PC-9 (cell line): Measurements from ENCODE around the gene NEK4. TPM values are rescaled to one million over a fixed set of nuclear protein-coding genes. Genes with fewer than 3 reads are reported as not detected.

Source experiments
- Bru-seq: library from RNA; stranded (reverse); fragments of 400-500 nt; gene quantifications from one replicate; lab custom pipeline; 2021; lab: Mats Ljungman, UMichigan
- BruChase-seq, 2 experiments: library from RNA; stranded (reverse); fragments of 400-500 nt; gene quantifications; one replicate each; lab custom pipeline; 2021; lab: Mats Ljungman, UMichigan
- BruUV-seq: library from RNA; stranded (reverse); fragments of 400-500 nt; replicated peaks from 2 replicates; lab custom pipeline; 2021; lab: Mats Ljungman, UMichigan
- CTCF ChIA-PET: fragments of 300-600 bp; sonication (Branson Sonifier 250); formaldehyde crosslinking; loops from one replicate; lab custom pipeline; 2022; ENCODE audit warnings: antibody characterized with exemption; lab: Charles Lee
- POLR2A ChIA-PET: fragments of 300-600 bp; sonication (Branson Sonifier 250); formaldehyde crosslinking; loops from one replicate; lab custom pipeline; 2022; ENCODE audit warnings: antibody characterized with exemption; ENCODE audit not compliant: unreplicated experiment; lab: Charles Lee
- DNase-seq, 2 experiments: peaks; one replicate each; pipeline versions ENCODE4 v3.0.0 to v3.0.0-alpha.2; 2015 to 2022; ENCODE audit warnings: mixed read lengths in 1 of 2
- H2AFZ ChIP-seq: fragments of 200-600 bp; sonication (generic); 2 replicates; pipeline ENCODE4 v1.8.1; 2017; ENCODE audit warnings: antibody characterized with exemption
- H3F3A ChIP-seq: fragments of 200-600 bp; sonication (generic); 2 replicates; pipeline ENCODE4 v1.8.1; 2017; ENCODE audit warnings: antibody characterized with exemption, mild to moderate bottlenecking, low read depth; ENCODE audit not compliant: insufficient read depth
- H3K27ac ChIP-seq: fragments of 200-600 bp; sonication (generic); 2 replicates; pipeline ENCODE4 v1.6.1; 2016; ENCODE audit warnings: mixed run types
- H3K27me3 ChIP-seq: fragments of 200-600 bp; sonication (generic); 2 replicates; pipeline ENCODE4 v1.6.1; 2016; ENCODE audit warnings: low read depth, mixed run types; ENCODE audit not compliant: insufficient read depth
- H3K36me3 ChIP-seq: fragments of 200-600 bp; sonication (generic); 2 replicates; pipeline ENCODE4 v1.6.1; 2016; ENCODE audit warnings: low read depth, mixed run types
- H3K4me1 ChIP-seq: fragments of 200-600 bp; sonication (generic); replicated peaks from 2 replicates; pipeline ENCODE4 v1.6.1; 2016; ENCODE audit warnings: mixed run types; ENCODE audit not compliant: insufficient read depth
- H3K4me2 ChIP-seq: fragments of 200-600 bp; sonication (generic); 2 replicates; pipeline ENCODE4 v1.6.1; 2017; ENCODE audit warnings: mixed run types
- H3K4me3 ChIP-seq: fragments of 200-600 bp; sonication (generic); 2 replicates; pipeline ENCODE4 v1.6.1; 2016; ENCODE audit warnings: mixed run types
- H3K79me2 ChIP-seq: fragments of 200-600 bp; sonication (generic); 2 replicates; pipeline ENCODE4 v1.6.1; 2017; ENCODE audit warnings: low read depth, mixed run types
- H3K9me2 ChIP-seq: fragments of 200-600 bp; sonication (generic); 2 replicates; pipeline ENCODE4 v1.8.1; 2017; ENCODE audit warnings: mild to moderate bottlenecking; ENCODE audit not compliant: insufficient read depth
- H3K9me3 ChIP-seq: fragments of 200-600 bp; sonication (generic); 2 replicates; pipeline ENCODE4 v1.8.1; 2016; ENCODE audit warnings: low read depth; ENCODE audit not compliant: insufficient read depth
- H4K20me1 ChIP-seq: fragments of 200-600 bp; sonication (generic); 2 replicates; pipeline ENCODE4 v1.8.1; 2017; ENCODE audit not compliant: insufficient read depth
- CTCF ChIP-seq: fragments of 200-600 bp; sonication (generic); conservative IDR thresholded peaks from 2 replicates; pipeline ENCODE4 v1.6.1; 2017; ENCODE audit warnings: mixed run types, antibody characterized with exemption, mild to moderate bottlenecking, moderate library complexity
- EZH2 ChIP-seq: fragments of 200-600 bp; sonication (generic); IDR thresholded peaks from 2 replicates; pipeline ENCODE4 v1.8.0; 2017; ENCODE audit warnings: antibody characterized with exemption, low read depth
- intact Hi-C: fragments of 100-400 bp; cut with micrococcal nuclease; formaldehyde crosslinking; loops from one replicate; pipeline ENCODE4 v1.10.0; 2022; ENCODE audit not compliant: unreplicated experiment
- long read RNA-seq: library from polyadenylated mRNA; stranded (forward); transcript quantifications from one replicate; pipeline ENCODE4 v2.0.0, GENCODE V29; 2022
- total RNA-seq: library from RNA; stranded (reverse); gene quantifications from 2 replicates; pipeline ENCODE4 v1.2.3, GENCODE V29; 2021

Gene NEK4
- total RNA-seq (26.3 and 36.5 TPM in 2 replicates), Bru-seq, nascent RNA (percentile 74 among the genes with signal in this experiment), BruChase-seq, experiment 1, labeled RNA remaining after a 2-hour chase (percentile 72 among the genes with signal in this experiment), BruChase-seq, experiment 2, labeled RNA remaining after a 6-hour chase (percentile 74 among the genes with signal in this experiment)
- long read RNA-seq, full-length matches to known transcripts, result 10 of 32 reads
- long read RNA-seq, partial matches to known transcripts, result 4 of 32 reads
- long read RNA-seq, other reads (novel, unspliced or antisense), result 18 of 32 reads

DNA sequence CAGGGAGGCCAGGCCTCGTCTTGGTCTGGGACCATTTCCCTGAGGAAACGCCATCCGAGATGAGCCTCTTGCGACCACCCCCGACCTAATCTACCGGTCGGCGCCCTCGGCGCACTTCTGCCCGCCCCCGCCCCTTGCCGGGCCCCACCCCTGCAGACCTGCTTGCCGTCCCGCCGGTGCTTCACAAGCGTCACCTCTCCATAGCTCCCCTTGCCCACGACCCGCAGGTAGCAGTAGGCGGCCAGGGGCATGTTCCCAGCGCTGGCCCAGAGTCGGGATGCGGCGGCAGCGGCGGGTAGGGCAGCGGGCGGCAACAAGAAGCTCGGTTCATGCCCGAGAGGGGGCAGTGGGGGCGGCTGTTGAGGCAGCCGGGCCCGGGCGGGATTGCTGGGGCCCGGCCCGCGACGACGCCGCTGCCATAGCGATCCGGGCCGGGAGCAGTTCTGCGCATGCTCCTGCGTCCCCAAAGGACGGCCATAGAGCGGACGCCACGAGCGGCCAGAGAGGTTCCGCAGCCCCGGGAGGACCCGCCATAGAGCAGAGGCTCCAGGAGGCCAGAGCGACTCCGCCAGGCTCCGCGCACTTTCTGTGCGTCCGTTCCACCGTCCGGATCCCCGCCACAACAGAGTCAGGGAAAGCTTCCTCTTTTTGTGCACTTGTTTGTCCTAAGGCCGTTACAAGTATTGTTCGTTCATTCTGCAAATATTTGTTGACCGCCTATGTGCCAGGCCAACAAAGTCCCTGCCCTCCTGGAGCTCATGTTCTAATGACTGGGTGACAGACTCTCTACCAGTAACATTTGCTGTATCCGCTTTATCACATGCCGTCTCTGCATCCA is at the start of gene NEK4:
NEK4 (minus strand) TSS at position 445 of the 838 bp plus-strand sequence; CDS start at position 251, 194 bp downstream.
- TF ChIP-seq EZH2 (no peak), CTCF (no peak)
- Histone ChIP-seq H3F3A (no peaks in the 10 kb centered on the region; the same call in 1 of the 2 replicates), H2AFZ (peak within 1 kb of the TSS; percentile 97), H3K27ac (peak within 1 kb of the TSS; percentile 53; the same call in 1 of the 2 replicates), H4K20me1 (no peaks in the 10 kb centered on the region), H3K36me3 (peaks cover 9% of the 10 kb centered on the region; the same call in 1 of the 2 replicates), H3K9me3 (no peaks in the 10 kb centered on the region), H3K4me3 (peak within 1 kb of the TSS; percentile 94), H3K4me1 (0 out of 2 replicates have a peak, but pooled peaks cover 9% of the 10 kb centered on the region), H3K4me2 (peak within 1 kb of the TSS; percentile 89), H3K27me3 (no peaks in the 10 kb centered on the region), H3K79me2 (peaks cover 20% of the 10 kb centered on the region), H3K9me2 (no peaks in the 10 kb centered on the region)
- ChIA-PET POLR2A (interaction anchor here (0.5 to 0.7 kb wide), 4 partner anchors 9 to 469 kb away, joined by 3 to 6 read pairs (median 4); no protein-coding TSS in a partner anchor), CTCF (interaction anchor here (0.6 to 0.7 kb wide), 4 partner anchors 36 to 303 kb away, joined by 3 to 10 read pairs (median 6); no protein-coding TSS in a partner anchor)
- DNase-seq, result peak; percentile 73 to 90
- intact Hi-C loops, result no loop called here
- no TSS peak for BruUV-seq

GRCh38 chr3:52819936-52820335 is 49.2 kb upstream of the NEK4 start:
- no peaks in the 10 kb centered on the region for H3K9me3 ChIP-seq
- H3K27ac ChIP-seq, result no peak overlapping the region
- no peak overlapping the region for H3K4me3 ChIP-seq
- no peaks in the 10 kb centered on the region for H3K36me3 ChIP-seq
- no peaks in the 10 kb centered on the region for H3K27me3 ChIP-seq
- H2AFZ ChIP-seq, result no peak overlapping the region
- TF ChIP-seq EZH2 (no peak), CTCF (no peak)
- H3K79me2 ChIP-seq, result no peaks in the 10 kb centered on the region
- no TSS peak for BruUV-seq
- intact Hi-C loops, result no loop called here
- ChIA-PET POLR2A (no interaction called here), CTCF (no interaction called here)
- no peaks in the 10 kb centered on the region for H3F3A ChIP-seq
- no peaks in the 10 kb centered on the region for H4K20me1 ChIP-seq
- no peaks in the 10 kb centered on the region for H3K9me2 ChIP-seq
- no peaks in the 10 kb centered on the region for H3K4me1 ChIP-seq
- no peak overlapping the region for H3K4me2 ChIP-seq
- DNase-seq, result no peak

DNA sequence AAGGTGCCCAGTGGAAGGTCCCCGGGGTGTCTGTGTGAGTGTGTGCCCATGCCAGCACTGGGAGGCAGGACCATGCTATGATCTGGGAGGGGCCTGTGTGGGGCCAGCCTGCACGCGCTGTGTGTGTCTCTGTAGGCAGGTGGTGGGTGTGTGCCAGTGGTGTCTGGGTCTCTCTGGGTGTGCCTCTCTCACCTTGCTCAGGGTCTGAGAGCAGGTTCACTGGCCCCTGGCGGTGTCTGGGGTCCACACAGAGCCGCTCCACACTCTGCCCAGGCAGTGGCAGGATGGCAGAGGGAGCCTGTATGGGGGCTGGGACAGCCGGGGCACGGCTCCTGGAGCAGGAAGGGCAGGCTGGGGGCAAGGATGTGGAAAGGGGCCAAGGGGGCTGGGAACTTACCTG is 47.1 kb upstream of the NEK4 start:
- BruUV-seq, result no TSS peak
- Histone ChIP-seq H3K9me2 (no peaks in the 10 kb centered on the region), H3K9me3 (no peaks in the 10 kb centered on the region), H3K4me1 (no peaks in the 10 kb centered on the region), H3K4me2 (no peak overlapping the region), H2AFZ (no peak overlapping the region), H3K36me3 (no peaks in the 10 kb centered on the region), H3K27ac (no peak overlapping the region), H3K4me3 (no peak overlapping the region), H3K79me2 (no peaks in the 10 kb centered on the region), H3F3A (no peaks in the 10 kb centered on the region), H4K20me1 (no peaks in the 10 kb centered on the region), H3K27me3 (no peaks in the 10 kb centered on the region)
- intact Hi-C loops, result no loop called here
- TF ChIP-seq EZH2, result no peak
- TF ChIP-seq CTCF, result no peak
- no peak for DNase-seq
- CTCF ChIA-PET, result no interaction called here
- POLR2A ChIA-PET, result no interaction called here
